ENCODE data around the gene MKX.

The MKX gene

DNA sequence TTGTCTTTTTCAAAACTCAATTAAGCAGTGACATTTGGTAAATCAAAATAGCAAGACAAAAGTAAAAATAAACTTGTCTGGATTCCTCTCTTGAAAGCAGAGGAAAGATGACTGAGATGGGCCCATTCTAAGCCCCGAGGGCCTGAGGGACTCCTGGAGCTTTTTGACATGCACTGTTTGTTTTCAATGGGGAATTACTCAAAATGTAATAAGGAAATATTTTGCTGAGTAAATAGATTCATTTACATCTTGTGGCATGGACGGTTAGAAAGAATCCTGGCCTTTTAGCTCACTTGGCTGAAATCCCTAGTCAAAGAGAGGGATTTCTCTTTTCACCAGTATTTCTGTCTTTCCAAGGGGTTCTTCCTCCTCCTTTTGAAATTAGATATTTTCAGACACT, 108.0 kb downstream of the MKX start:
- Histone ChIP-seq H3K4me1 (no peaks in the 10 kb centered on the region), H3K4me3 (ENCODE audit: low read depth, low read length) (no peak overlapping the region), H3K36me3 (no peaks in the 10 kb centered on the region), H3K9me3 (no peaks in the 10 kb centered on the region), H3K27me3 (no peaks in the 10 kb centered on the region)
- no peak for TF ChIP-seq CTCF (IDR thresholded peaks at IDR 0.05; ENCODE audit: low read depth, low read length)
- DNase-seq = no peak

GRCh38 chr10:27636816-27637215, 108.8 kb downstream of the MKX start:
- Histone ChIP-seq H3K36me3 (no peaks in the 10 kb centered on the region), H3K4me3 (ENCODE audit: low read depth, low read length) (no peak overlapping the region), H3K4me1 (no peaks in the 10 kb centered on the region), H3K27me3 (no peaks in the 10 kb centered on the region), H3K9me3 (no peaks in the 10 kb centered on the region)
- TF ChIP-seq CTCF (IDR thresholded peaks at IDR 0.05; ENCODE audit: low read depth, low read length) = no peak
- no peak for DNase-seq

DNA sequence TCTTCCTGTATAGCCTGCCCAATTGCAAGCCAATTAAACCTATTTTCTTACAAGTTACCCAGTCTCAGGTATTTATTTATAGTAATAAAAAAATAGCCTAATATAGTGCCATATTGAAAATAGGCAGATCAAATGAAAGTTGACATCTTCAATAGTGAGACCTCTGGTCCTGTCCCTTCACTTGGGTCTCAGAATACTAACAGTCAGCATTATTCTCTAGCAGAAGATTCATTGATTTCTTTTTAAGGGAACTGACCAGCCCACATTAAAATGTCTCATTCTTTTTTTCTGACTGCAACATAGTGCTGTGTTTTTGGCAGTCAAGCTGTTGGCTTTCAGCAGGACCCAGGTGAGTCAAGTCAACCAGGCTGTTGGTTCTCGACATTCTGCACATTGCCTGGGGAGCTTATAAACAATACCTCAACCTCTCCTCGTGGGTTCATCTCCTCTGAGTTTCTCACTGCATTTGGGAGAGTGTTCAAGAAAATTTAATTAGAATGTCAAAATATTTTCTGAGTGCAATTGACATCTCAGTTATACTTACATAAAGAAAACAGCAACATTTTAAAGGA, 109.8 kb downstream of the MKX start:
- no peak for DNase-seq
- TF ChIP-seq CTCF (IDR thresholded peaks at IDR 0.05; ENCODE audit: low read depth, low read length) = no peak
- Histone ChIP-seq H3K27me3 (no peaks in the 10 kb centered on the region), H3K4me1 (no peaks in the 10 kb centered on the region), H3K9me3 (no peaks in the 10 kb centered on the region), H3K36me3 (no peaks in the 10 kb centered on the region), H3K4me3 (ENCODE audit: low read depth, low read length) (no peak overlapping the region)

DNA sequence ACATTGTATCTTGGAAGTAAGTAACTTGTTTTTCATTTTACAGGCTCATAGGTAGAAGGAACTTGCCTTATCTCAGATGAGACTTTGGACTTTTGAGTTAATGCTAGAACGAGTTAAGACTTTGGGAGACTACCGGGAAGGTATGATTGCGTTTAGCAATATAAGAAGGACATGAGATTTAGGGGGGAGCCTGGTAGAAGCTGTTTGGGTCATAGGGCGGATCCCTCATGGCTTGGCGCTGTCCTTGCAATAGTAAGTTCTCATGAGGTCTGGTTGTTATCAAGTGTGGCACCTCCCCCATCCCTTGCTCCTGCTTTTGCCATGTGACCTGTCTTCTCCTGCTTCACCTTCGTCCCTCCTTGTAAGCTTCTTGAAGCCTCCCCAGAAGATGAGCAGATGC, 110.3 kb downstream of the MKX start:
- no peaks in the 10 kb centered on the region for H3K9me3 ChIP-seq
- TF ChIP-seq CTCF (IDR thresholded peaks at IDR 0.05; ENCODE audit: low read depth, low read length) = no peak

GRCh38 chr10:27628621-27629020, 117.0 kb downstream of the MKX start:
- H3K27me3 ChIP-seq = peaks cover 20% of the 10 kb centered on the region
- TF ChIP-seq CTCF (IDR thresholded peaks at IDR 0.05; ENCODE audit: low read depth, low read length) = no peak
- no peaks in the 10 kb centered on the region for H3K9me3 ChIP-seq
- no peaks in the 10 kb centered on the region for H3K36me3 ChIP-seq
- H3K4me3 ChIP-seq (ENCODE audit: low read depth, low read length) = no peak overlapping the region
- no peaks in the 10 kb centered on the region for H3K4me1 ChIP-seq
- no peak for DNase-seq

More for the DNA sequence above, 110.3 kb downstream of the MKX start:
- no peak for DNase-seq
- Histone ChIP-seq H3K27me3 (no peaks in the 10 kb centered on the region), H3K36me3 (no peaks in the 10 kb centered on the region), H3K4me3 (ENCODE audit: low read depth, low read length) (no peak overlapping the region), H3K4me1 (no peaks in the 10 kb centered on the region)

DNA sequence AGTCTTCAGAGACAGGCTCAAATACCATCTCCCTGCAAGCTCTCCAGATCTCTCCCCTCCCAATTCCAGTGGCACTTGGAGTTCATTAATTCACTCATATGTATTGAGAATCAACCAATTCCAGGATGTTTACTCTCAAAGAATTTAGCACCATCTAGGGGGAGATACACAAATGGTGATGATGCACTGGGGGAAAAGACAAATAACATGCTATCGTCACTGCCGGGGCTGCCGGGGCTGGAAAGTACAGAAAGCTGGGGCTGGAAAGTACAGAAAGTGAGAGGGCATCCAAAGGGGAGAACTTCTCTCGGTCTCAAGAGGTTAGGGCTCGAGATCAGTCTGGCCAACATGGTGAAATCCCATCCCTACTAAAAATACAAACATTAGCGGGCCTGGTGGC, 118.7 kb downstream of the MKX start:
- Histone ChIP-seq H3K36me3 (no peaks in the 10 kb centered on the region), H3K4me1 (no peaks in the 10 kb centered on the region), H3K9me3 (no peaks in the 10 kb centered on the region), H3K4me3 (ENCODE audit: low read depth, low read length) (no peak overlapping the region), H3K27me3 (peaks cover 20% of the 10 kb centered on the region)
- TF ChIP-seq CTCF (IDR thresholded peaks at IDR 0.05; ENCODE audit: low read depth, low read length) = no peak
- no peak for DNase-seq
